ENCODE data around the gene TPRG1L.

TPRG1L gene

DNA sequence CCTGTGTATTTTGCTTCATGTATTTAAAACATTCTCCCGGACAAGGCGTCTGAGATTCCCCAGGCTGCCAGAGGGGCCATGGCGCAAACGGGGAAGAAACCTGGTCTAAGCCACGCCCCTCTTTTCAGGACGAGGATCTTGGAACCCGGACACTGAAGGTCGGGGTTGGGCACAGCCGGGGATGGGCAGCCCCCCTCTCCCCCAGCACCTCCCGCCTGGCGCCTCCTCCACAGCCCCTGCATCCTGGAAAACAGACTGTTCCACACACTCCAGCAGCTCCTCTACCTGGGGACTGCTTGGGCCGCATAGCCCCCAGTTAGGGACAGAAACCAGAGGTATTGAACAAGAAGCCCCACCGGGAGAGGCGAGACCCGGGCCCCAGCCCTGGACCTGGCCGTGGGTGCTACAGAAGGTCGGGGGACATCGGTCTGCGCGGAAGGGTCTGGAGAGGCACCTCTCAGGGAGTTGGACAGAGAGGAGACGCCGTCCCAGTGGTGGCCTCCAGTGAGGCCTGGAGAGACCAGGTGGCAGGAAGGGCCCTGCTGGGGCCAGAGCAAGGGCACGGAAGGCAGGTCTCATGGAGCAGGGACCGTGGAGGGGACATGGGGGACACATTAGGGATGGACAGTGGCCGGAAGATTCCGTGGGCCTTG is 32.9 kb downstream of the TPRG1L start:
- in situ Hi-C loops (cut with HindIII; ENCODE audit: low sequenced_read_pairs), result no loop called here

GRCh38 chr1:3658231-3658615 is 33.4 kb downstream of the TPRG1L start:
- in situ Hi-C loops (cut with HindIII; ENCODE audit: low sequenced_read_pairs), result no loop called here

DNA sequence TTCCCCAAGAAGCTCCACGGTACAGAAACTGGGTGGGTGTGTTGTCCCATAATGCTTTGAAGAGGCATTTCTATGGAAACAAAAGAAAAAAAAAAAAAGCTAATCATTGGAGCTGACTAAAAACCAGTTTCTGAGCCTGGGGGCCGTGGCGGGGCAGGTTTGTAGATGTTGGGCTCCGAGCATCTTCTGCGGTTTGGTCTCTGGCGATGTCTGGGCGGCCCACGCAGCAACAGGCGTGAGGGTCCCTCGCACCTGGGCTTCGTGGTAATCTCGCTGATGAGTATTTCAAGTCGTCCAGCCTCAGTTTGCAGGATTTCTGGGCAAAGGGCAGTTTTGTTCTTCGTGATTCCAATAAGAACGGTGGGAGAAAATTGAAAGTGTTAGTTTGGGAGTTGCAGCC is 34.3 kb downstream of the TPRG1L start:
- in situ Hi-C loops (cut with HindIII; ENCODE audit: low sequenced_read_pairs), result no loop called here

DNA sequence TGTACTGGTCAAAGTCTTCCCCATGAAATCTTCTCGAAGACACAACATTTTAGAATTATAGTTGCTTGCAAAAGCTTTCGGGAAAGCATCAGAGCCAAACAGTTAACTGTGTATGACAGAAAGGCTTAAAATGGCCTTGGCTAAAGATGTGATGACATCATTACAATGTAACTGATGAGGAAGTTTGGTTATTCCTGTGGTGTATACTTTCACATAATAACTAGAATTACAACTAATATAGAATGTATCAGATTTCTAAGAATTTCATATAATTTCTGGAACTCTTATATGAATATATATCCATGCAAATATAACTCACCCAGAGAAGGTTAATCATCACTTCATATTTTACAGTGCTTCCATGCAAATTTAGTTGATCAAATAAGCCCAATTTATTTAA is 35.9 kb downstream of the TPRG1L start:
- in situ Hi-C loops (cut with HindIII; ENCODE audit: low sequenced_read_pairs), result no loop called here

DNA sequence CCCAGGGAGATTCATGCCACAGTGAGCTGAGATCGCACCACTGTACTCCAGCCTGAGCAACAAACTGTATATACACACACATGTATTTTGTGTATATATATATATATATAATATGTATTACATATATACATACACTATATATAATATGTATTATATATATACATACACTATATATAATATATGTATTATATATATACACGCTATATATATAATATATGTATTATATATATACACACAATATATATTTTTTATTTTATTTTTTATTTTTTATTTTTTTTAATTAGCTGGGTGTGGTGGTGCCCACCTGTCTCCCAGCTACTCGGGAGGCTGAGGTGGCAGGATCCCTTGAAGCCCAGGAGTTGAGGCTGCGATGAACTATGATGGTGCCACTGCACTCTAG is 36.8 kb downstream of the TPRG1L start:
- in situ Hi-C loops (cut with HindIII; ENCODE audit: low sequenced_read_pairs), result no loop called here

GRCh38 chr1:3662080-3662671 is 37.4 kb downstream of the TPRG1L start:
- in situ Hi-C loops (cut with HindIII; ENCODE audit: low sequenced_read_pairs), result no loop called here

DNA sequence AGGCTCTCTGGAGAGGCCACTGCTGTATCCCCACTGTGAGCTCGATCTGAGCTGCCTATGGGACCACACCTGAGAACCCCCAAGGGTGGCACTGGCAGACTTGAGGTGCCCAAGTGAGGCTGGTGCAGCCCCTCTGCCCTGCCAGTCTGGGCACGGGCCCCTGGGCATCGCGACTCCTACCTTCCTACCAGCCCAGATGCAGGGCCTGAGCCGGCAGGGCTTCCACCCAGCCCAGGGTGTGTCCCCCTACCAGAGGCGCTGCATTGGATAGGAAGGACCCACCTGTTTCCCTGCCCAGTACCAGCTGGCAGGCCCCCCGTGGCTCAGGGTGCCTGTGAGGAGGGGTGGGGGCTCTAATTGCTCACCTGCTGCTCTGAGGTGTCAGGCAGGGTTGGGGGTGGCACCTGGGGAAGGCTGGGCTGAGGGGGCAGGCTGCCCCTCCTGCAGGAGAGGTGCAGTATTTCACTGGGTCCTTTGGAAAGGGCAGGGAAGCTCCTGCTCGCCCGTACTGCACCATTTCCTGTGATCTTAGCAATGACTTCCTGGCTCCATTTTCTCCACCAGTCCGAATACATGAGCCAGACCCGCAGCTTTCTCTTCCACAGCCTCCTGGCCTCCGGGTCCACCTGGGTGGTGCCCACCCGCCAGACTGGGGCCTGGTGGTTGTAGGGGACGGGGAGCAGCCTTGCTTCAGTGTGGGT is 39.3 kb downstream of the TPRG1L start:
- in situ Hi-C loops (cut with HindIII; ENCODE audit: low sequenced_read_pairs), result no loop called here

- in situ Hi-C loops (cut with HindIII; ENCODE audit: low sequenced_read_pairs), result no loop called here
These were observed 40.0 kb downstream of the TPRG1L start for GRCh38 chr1:3664700-3665375.

DNA sequence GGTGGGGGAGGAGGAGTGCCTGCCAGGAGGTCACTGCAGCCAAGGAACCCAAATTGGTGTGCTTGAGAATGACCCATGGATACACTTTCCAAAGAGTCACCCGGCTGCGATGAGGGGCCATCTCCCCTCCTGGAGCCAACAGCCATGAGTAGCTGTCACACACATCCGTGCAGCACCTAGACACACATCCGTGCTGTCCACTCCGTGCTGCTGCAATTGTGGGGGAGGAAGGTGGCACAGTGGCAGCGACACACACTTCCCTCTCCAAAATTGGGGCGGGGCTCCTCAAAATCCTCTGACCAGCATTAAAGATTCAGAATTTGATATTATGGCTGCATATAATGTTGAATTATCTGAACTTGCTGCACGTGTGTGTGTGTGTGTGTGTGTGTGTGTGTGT is 43.3 kb downstream of the TPRG1L start:
- in situ Hi-C loops (cut with HindIII; ENCODE audit: low sequenced_read_pairs), result no loop called here

DNA sequence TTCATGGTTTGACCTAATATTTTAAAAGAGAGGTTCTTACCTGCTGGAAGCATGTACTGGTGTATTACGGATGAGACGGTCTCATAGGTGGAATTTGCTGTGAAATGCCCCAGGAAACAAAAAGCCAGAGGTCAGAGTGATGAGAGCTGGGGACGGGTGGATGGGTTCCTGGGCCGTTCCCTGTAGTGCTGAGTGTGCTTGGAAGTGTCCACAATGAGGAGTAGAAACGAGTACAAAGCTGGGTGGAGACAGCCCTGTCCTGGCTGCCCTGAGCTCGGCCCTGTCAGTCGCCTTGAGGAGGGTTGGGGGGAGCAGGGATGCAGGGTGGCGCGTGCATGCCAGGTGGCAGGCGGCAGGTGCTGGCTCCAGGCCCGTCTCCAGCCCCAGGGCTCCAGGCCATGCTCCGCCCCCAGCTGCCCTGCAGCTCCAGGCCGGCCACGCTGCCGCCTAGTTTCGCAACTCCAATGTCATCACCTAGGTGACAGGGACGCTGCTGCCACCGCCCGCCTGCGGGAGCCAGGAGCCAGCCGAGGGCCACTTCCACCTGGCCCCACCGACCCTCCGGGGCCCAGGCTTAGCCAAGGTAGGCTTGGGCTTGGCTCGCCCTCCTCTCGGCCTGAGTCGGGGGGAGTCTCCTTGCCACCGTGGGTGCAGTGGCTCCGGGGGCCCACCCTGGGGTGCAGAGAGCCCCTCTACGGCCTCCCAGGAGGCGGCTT is 43.9 kb downstream of the TPRG1L start:
- in situ Hi-C loops (cut with HindIII; ENCODE audit: low sequenced_read_pairs), result no loop called here

- in situ Hi-C loops (cut with HindIII; ENCODE audit: low sequenced_read_pairs), result no loop called here
These were observed 44.6 kb downstream of the TPRG1L start for GRCh38 chr1:3669421-3669821.

DNA sequence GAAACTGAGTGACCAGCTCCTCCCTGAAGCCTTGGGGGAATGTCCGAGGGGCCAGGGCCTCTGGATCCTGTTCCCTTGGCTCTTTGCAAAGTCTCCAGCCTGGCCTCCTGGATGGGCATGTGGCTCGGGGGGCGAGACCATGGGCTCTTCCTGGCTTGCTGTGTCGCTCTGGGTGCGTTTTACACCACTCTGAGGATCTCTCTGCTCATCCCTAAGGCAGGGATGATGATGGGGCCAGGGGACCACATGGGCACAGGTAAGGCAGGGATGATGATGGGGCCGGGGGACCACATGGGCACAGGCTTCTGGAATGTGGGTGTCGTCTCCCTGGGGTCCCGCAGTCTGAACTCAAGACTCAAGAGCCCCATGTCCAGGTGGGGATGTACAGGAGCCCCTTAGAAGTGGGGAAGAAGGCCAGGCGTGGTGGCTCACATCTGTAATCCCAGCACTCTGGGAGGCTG is 45.2 kb downstream of the TPRG1L start:
- in situ Hi-C loops (cut with HindIII; ENCODE audit: low sequenced_read_pairs), result no loop called here

DNA sequence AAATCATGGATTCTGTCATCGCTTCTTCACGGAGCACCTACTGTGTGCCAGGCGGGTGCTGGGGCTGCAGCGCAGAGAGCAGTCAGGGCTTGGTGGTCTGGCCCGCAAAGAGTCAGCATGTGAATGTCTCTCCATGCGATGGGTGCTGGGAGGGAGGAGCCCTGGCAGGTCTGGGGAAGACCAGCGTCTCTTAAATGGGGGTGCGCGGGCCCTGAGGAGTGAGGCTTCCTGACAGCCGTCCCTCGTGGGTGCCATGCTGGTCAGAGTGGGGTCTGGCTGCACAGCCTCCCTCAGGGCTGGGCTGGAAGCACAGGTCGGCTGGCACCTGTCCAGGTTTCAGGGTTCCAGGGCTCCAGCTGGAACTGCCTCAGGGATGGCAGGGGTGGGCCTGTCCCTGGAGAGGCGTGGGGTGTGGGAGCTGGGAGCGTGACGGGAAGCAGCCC is 46.0 kb downstream of the TPRG1L start:
- in situ Hi-C loops (cut with HindIII; ENCODE audit: low sequenced_read_pairs), result no loop called here

GRCh38 chr1:3671371-3672180 is 46.8 kb downstream of the TPRG1L start:
- in situ Hi-C loops (cut with HindIII; ENCODE audit: low sequenced_read_pairs), result no loop called here

DNA sequence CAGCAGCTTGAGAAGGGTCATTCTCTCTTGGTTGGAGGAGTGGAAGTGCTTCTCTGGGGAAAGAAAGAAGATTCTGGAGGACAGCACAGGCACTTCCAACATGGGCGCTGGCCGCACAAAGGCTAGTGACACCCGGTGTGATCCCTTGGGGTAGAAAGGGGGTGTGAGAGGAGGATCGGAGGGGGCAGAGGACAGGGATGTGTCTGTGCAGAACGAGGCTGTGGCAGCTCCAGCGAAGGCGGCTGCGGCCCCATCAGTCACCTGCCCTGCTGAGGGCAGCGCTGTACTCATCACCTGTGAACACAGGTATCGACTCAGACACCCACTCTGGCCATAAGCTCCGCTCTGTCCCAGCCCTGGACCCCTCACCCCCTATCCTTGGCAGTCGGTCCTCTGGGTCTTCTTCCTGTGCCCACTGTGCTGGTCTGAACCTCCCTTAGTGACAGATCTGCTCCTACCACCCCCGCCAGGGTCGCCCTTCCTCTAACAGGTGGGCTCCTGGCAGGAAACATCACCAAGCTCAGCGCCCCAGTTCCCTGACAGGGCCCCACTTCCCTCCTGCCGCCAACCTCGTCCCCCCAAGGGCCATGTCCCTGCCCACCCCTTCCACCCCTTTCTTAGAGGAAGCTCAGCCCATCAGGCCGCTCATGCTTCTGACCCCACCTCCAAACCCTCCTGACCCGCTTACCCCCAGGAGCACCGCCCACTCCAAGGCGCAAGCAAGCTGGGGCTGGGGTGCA is 47.6 kb downstream of the TPRG1L start:
- in situ Hi-C loops (cut with HindIII; ENCODE audit: low sequenced_read_pairs), result no loop called here

GRCh38 chr1:3672971-3673361 is 48.2 kb downstream of the TPRG1L start:
- in situ Hi-C loops (cut with HindIII; ENCODE audit: low sequenced_read_pairs), result no loop called here

GRCh38 chr1:3673381-3674099 is 48.7 kb downstream of the TPRG1L start:
- in situ Hi-C loops (cut with HindIII; ENCODE audit: low sequenced_read_pairs), result no loop called here

- in situ Hi-C loops (cut with HindIII; ENCODE audit: low sequenced_read_pairs), result no loop called here
These were observed 49.6 kb downstream of the TPRG1L start for GRCh38 chr1:3674100-3675094.
